Hepatic stellate cell (primary cell): ENCODE data around the gene CDK14.
A peak's percentile ranks its signal among the peaks of the same experiment; 100 is the strongest.

Source experiments
- DNase-seq: peaks from one replicate; pipeline ENCODE4 v3.0.0; 2011; ENCODE audit warnings: low spot score

CDK14 gene

GRCh38 chr7:90596671-90597562 is 796 bp downstream of the CDK14 start:
- peak; percentile 69 for DNase-seq

DNA sequence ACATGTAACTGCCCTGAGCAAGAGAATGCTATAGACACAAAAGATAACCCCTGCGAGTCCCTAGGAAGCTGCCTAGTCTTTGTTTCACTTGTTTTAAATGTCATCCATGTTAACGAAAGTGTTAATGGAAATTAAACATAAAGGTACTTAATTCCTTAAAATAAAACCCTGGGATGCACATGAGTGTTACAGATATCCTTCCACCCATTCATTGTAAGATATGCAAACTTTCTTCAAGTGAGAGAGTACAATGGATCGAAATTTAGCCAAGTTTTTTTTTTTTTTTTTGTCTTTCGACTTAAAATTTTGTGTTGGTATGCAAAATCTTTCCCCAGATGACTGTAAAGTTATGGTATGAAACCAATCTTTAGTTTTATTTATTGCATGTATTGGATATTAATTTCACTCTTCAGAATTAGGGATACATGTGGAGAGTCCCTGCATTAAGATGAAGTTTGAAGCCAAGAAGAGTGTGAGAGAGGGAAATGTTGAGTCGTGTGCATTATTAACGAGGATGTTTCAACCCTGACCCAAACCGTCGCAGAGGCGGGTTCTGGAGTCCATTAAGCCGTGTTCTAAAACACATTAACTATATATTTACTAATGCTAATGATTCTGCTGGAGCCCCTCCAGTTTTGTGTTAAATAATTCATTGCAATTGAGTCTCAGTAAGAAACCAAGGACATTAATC is 1.6 kb downstream of the CDK14 start:
- peak; percentile 19 for DNase-seq

- DNase-seq: no peak
These were observed 2.9 kb downstream of the CDK14 start for GRCh38 chr7:90599038-90599437.

DNA sequence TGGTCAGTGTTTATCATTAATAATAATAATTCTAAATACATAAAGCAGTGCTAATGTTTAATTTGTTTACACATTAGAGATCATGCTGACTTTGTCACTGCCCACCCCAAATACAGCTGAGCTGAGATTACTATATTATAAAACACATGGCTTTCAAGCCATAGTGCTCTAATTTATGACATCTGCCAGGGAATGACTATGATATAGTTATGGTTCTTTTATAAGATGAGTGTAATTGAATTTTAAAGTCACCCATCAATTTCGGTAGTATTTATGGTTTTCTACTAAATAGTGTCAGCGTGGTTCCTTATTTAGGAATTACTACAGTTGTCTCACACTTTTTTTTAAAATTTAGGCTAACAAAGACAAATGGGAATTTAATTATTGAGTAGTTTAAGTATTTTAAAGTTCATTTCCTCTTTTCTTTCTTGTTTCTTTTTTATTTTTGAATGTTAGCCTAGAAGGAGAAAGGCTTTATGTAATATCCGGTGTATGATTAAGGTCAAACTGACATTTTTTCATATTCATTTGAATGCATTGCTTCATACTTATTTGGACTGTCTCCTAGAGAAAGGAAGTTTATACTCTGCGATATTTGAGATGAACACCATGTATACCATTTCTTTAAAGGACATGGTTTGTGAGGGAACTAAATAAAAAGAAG is 3.9 kb downstream of the CDK14 start:
- DNase-seq: no peak

DNA sequence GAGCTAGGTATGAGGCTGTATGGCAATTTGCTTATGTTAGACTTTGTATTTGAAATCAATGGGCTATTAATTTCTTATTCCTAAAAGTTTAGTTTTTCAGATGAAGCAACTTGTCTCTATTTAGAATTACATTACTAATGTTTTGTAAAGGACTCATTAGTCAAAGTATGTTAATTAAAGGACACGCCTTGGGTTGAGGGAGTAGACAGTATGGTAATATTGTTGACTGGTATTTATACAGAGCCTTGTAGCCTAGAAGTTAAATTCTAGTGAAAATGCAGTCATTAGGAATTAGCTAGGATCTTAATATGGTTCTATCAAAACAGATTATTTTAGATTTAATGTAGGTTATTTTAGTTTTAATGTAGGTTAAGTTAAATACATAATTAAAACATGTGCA is 6.2 kb downstream of the CDK14 start:
- DNase-seq: no peak

DNA sequence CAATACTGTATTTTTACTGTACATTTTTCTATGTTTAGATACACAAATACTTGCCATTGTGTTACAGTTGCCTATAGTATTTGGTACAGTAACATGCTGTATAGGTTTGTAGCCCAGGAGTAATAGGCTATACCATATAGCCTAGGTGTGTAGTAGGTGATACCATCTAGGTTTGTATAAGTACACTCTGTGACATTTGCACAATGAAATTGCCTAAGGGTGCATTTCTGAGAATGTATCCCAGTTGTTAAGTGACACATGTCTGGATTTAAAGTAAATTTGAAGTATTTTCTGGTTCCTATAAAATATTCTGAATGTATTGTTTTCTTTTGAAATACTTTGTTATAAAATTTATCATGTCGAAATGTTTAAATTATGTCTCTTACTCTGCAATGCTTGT is 7.2 kb downstream of the CDK14 start:
- no peak for DNase-seq

GRCh38 chr7:90604383-90604782 is 8.3 kb downstream of the CDK14 start:
- DNase-seq: no peak

GRCh38 chr7:90605055-90605454 is 8.9 kb downstream of the CDK14 start:
- DNase-seq: no peak

GRCh38 chr7:90607196-90607595 is 11.1 kb downstream of the CDK14 start:
- no peak for DNase-seq

- no peak for DNase-seq
These were observed 14.0 kb downstream of the CDK14 start for GRCh38 chr7:90610105-90610504.

DNA sequence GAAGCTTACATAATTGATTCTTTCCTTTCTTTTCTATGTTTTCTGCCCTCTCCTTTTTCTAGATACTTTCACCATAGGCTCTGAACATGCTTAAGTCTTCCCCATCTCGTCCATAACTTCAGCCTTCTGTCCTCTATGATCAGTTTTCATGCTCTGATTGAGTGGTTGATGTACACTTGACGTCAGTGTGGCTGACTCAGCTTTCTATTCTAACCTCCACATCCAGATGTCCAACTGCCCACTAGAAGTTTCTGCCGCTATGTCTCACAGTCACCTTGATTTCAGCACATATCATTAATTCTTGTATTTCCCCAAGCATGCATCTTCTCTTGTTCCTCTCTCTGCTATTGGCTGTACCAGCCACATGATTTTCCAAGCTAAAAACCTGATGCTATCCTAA is 15.0 kb downstream of the CDK14 start:
- DNase-seq: no peak

DNA sequence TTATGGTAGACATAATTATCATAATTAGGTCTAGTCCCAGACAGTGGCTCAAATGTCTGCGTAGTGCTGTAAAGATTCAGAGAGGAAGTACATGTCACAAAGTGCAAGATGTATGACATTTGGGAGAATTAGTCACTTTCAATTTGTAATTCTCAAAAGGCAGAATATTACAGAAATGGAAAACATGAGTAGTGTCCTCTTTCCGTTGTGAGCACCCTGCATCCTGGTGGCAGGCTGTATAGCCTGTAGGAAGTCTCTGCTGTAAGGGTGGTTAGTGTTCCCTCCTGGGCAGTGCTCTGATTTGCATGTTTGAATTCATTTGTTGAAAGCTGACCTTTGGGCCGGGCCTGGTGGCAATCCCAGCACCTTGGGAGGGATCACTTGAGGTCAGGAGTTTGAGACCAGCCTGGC is 17.0 kb downstream of the CDK14 start:
- peak; percentile 6 for DNase-seq

DNA sequence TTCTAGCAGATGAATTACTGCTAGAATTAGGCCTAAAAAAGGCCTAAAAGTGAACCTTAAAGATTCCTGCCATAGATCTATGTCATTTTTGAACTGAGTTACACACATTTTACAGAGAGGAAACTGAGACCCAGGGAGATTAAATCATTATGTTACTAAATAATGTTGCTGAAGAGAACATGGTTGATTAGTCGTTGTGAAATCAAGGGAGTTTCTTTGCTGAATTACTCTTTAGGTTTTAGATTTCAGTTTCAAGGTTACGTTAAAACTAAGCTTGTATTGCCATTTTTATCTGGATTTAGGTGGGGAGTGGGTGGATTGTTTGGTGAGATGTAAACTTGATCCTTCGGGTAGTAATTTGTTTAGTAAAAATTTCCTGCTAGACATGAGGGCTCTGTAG is 21.3 kb downstream of the CDK14 start:
- DNase-seq: no peak

- DNase-seq: no peak
These were observed 22.8 kb downstream of the CDK14 start for GRCh38 chr7:90618876-90619275.

DNA sequence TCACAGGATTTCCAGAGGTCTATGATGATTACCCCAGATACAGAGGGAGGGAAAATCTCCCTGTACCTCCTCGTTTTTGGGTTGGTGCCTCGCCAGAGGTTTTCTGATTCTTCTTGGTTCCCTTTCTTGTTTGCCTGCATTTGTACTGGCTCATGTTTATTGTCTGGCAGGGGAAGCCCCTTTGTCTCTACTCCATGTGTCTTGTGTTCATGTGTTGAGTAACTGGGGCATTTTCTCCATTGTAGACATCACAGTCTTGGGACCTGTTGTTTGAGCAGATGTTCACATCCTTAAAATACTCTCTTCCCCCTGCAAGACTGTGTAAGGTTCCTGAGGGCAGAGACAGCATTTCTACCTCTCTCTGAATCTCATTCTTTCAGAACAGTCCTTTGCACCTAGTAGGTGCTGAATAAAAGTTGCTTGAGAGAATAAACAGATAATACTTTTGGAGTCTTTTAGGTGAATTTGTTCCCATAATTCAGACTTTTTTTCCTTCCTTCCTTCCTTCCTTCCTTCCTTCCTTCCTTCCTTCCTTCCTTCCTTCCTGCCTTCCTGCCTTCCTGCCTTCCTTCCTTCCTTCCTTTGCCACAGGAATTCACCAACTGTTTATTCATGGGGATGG is 25.1 kb downstream of the CDK14 start:
- no peak for DNase-seq

- DNase-seq: no peak
These were observed 25.6 kb downstream of the CDK14 start for GRCh38 chr7:90621747-90622140.

GRCh38 chr7:90622670-90623069 is 26.5 kb downstream of the CDK14 start:
- no peak for DNase-seq

GRCh38 chr7:90624225-90624911 is 28.2 kb downstream of the CDK14 start:
- no peak for DNase-seq

- no peak for DNase-seq
These were observed 28.9 kb downstream of the CDK14 start for GRCh38 chr7:90625051-90625450.

- DNase-seq: peak; percentile 16
These were observed 29.4 kb downstream of the CDK14 start for GRCh38 chr7:90625562-90625961.

DNA sequence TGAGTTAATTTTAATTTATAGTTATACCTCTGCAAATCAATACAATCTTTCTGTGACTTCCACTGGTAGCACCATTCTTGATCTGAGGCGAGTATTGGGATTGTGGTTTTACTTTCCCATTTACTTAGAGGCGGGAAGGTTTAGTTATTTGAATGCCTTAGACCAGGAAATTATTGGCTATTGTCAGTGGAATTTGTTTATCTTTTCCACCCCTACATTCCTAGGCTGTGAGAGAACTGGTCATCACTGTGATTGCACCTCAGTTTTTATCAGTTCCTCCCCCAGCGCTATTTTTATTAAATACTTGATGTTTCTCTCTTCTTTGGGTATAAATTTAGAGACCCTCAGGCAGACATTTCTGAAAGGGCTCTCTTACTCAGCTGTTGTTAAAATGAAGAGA is 29.9 kb downstream of the CDK14 start:
- peak; percentile 34 for DNase-seq
